Nephron (organoid): ENCODE measurements around the gene PCNX2.

Experiments used
- H3K27ac Mint-ChIP-seq, 3 experiments: 2 replicates each; pipeline ENCODE4 v1.8.0; 2020; ENCODE audit warnings: mixed read lengths in 3 of 3, mild to moderate bottlenecking in 2 of 3, moderate library complexity in 1 of 3
- H3K27me3 Mint-ChIP-seq: 2 replicates; pipeline ENCODE4 v1.8.0; 2021; ENCODE audit warnings: low read depth, mild to moderate bottlenecking, moderate library complexity, mixed read lengths
- H3K36me3 Mint-ChIP-seq: 2 replicates; pipeline ENCODE4 v1.8.0; 2020; ENCODE audit warnings: low read depth, mixed read lengths
- H3K4me1 Mint-ChIP-seq: 2 replicates; pipeline ENCODE4 v1.8.0; 2020; ENCODE audit warnings: mixed read lengths
- H3K4me3 Mint-ChIP-seq, 3 experiments: 2 replicates each; pipeline ENCODE4 v1.8.0; 2020; ENCODE audit warnings: mild to moderate bottlenecking in 3 of 3, mixed read lengths in 3 of 3, moderate library complexity in 2 of 3
- H3K9me3 Mint-ChIP-seq: 2 replicates; pipeline ENCODE4 v1.8.0; 2020; ENCODE audit warnings: mixed read lengths
- TF ChIP-seq, protein P1 (sequence below), 3 experiments: fragments of 200-600 bp; sonication (generic); IDR thresholded peaks; one replicate each; pipeline ENCODE4 v1.5.0; 2021; ENCODE audit warnings: antibody characterized with exemption in 3 of 3; ENCODE audit not compliant: unreplicated experiment in 3 of 3

The PCNX2 gene

DNA sequence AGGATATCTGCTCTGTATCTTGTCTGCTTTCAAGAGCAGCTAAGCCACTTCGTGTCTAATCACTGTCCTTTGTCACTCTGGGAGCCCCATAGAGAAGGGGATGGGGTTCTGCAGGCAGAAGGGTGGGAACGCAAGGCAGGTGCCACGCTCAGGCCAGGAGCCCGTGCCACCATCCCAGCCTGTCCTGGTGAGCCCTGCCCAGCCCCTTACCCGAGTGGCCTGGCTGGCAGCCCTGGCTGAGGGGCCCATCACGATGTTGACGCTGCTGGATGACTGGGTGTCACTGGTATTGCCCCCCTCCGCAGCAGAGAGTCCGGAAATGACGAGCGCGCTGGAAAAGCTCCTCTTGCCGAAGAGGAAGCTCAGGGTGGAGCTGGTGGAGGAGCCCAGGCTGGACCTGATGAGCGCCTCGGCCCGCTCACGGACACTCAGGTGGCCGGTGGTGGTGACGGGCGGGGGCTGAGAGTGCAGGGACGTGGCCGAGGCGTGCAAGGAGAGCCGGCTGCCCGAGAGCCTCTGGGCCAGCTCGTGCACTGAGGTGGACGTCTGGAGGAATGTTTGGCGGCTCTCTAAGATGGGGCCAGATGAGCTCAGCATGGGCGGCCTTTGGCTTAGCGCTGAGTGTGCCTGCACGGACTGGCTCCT lies 309.5 kb downstream of the PCNX2 start:
- Mint-ChIP-seq H3K9me3 (no peaks in the 10 kb centered on the region), H3K36me3 (peaks cover 11% of the 10 kb centered on the region), H3K4me1 (peaks cover 14% of the 10 kb centered on the region), H3K4me3 (no peak overlapping the region), H3K27me3 (peaks cover 5% of the 10 kb centered on the region), H3K27ac (no peak overlapping the region)
- TF ChIP-seq, protein P1, sequence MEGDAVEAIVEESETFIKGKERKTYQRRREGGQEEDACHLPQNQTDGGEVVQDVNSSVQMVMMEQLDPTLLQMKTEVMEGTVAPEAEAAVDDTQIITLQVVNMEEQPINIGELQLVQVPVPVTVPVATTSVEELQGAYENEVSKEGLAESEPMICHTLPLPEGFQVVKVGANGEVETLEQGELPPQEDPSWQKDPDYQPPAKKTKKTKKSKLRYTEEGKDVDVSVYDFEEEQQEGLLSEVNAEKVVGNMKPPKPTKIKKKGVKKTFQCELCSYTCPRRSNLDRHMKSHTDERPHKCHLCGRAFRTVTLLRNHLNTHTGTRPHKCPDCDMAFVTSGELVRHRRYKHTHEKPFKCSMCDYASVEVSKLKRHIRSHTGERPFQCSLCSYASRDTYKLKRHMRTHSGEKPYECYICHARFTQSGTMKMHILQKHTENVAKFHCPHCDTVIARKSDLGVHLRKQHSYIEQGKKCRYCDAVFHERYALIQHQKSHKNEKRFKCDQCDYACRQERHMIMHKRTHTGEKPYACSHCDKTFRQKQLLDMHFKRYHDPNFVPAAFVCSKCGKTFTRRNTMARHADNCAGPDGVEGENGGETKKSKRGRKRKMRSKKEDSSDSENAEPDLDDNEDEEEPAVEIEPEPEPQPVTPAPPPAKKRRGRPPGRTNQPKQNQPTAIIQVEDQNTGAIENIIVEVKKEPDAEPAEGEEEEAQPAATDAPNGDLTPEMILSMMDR (IDR thresholded peaks at IDR 0.05; ENCODE audit: unreplicated experiment in 3 of 3): no peak

DNA sequence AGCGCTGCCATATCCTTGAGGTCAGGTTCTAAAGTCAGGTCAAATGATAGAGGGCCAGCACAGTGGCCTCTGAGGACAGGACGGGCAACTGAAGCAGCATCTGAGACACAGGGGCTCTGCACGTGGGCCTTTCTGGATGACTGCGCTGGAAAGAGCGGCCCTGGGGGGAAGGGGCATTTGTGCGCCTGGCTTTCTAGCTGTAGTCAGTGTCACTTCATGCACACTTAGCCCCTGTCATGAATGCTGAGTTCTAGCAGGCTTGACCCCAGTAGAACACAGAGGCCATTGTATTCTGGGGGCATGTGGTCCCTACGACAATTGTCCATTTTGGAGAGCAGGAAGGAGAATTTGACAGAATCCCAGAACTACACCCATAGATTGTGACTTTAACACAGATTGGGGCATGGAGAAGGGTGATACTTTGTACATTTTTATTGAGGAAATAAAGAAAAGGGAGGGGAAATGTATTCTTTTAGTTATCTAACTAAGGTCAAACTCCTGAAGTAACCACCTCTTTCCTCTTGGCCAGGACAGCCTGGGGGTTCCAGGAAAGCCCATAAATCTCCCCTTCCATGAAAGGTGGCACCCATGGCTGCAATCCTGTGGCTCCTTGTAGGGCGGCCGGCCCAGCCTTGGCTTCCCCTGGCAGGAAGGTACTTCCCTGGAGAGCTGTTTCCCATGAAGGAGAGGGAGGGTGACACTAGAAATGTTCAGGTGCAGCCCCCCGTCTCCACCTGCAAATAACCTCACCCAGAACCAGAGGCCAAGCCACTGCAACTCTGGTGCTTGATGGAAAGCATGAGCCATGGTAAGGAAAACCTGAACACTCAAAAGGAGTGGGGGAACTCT lies 310.7 kb downstream of the PCNX2 start:
- H3K36me3 Mint-ChIP-seq: peaks cover 15% of the 10 kb centered on the region
- TF ChIP-seq, protein P1 (IDR thresholded peaks at IDR 0.05; ENCODE audit: unreplicated experiment in 3 of 3): no peak
- peaks cover 4% of the 10 kb centered on the region for H3K27me3 Mint-ChIP-seq
- no peaks in the 10 kb centered on the region for H3K9me3 Mint-ChIP-seq
- H3K4me1 Mint-ChIP-seq: peaks cover 22% of the 10 kb centered on the region
- H3K27ac Mint-ChIP-seq: no peak overlapping the region
- no peak overlapping the region for H3K4me3 Mint-ChIP-seq

DNA sequence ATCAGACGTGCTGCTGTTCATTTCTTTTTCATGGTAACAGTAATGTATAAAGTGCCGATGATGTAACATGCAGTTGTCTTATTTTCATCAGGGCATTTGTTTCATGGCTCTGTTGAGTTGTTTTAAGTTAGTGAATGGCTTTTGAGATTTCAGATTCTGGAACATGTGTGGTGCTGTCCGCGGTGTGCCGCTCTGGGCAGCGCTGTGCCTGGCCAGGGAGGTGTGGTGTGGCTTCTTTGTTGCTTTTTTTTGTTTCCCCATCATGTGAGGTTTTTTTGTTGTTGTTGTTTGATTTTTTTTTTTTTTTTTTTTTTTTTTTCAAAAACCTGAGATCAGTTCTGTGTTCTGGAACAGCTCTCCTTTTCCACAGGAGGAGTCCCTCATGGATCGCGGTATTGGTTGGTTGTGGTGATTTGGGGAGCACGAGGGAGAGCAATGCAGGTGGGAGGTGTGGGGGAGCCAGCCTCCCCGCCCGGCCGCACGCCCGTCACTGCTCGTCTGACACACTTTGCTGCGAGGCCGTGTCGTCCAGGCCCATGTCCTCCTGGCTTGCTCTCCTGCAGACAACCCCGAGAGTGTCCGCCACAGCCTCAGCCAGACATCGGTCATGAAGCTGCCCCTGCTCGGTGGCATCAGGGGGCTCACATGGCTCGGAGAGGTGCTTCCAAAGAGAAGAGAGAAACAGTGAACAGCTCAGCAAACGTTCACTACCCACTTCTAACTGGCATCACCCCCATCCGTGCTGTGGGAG lies 311.5 kb downstream of the PCNX2 start:
- TF ChIP-seq, protein P1 (IDR thresholded peaks at IDR 0.05; ENCODE audit: unreplicated experiment in 3 of 3): no peak
- Mint-ChIP-seq H3K4me3 (no peak overlapping the region), H3K9me3 (no peaks in the 10 kb centered on the region), H3K4me1 (peaks cover 23% of the 10 kb centered on the region), H3K27me3 (peaks cover 3% of the 10 kb centered on the region), H3K27ac (peak overlapping the region in 2 of 3 experiments; percentile 34 to 58), H3K36me3 (peaks cover 19% of the 10 kb centered on the region)

DNA sequence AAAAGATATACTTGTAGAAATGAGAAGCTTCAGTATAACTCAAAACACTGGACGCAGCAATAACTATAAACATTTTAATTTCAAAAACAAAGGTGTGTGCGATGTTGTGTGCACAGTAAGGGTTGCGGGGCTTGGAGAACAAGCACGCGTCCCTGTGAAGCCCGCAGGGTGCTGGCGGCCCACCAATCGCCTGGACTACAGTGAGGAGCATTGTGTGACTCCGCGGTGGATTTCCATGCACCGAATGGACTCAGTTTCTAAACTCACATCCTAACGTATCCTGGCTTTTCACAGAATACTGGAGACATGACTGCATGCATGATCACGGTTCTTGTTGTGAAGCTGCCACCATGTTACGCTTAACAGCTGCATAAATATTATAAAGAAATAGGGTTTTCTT lies 312.1 kb downstream of the PCNX2 start:
- Mint-ChIP-seq H3K27me3 (peaks cover 6% of the 10 kb centered on the region), H3K4me3 (no peak overlapping the region), H3K4me1 (peaks cover 25% of the 10 kb centered on the region), H3K36me3 (peaks cover 24% of the 10 kb centered on the region), H3K9me3 (no peaks in the 10 kb centered on the region), H3K27ac (no peak overlapping the region)
- TF ChIP-seq, protein P1 (IDR thresholded peaks at IDR 0.05; ENCODE audit: unreplicated experiment in 3 of 3): no peak

DNA sequence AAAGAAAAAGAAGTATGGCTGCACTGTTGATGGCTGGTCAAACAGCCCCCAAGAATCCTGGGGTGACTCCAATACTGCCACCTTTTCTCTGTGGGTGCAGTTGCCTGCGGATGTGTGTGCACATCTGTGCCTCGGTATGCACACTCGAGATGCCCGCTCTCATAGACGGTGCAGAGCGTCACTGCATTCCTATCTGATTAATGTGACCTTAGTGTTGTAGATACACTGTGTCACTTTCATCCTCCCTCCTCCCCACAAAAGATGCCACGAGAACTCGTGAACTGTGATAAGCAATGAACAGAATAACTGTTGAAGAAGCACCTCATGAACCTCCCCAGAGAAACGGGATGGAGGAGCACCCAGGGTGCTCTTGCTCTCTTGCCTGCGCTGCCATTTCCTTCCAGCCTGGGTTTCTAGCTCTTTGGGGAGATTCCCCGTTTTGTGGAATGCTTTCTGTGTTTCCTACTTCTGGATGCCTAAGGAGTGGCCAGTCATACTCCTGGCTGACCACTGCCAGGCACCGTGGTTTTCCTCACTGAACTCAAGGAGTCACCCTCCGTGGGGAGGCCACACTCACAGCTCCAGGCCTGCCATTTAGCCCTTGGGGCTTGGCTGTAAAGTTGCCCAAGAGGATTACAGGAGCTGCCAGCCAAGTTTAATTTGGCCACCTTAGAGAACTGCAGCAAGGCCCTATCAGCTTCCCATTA lies 313.1 kb downstream of the PCNX2 start:
- Mint-ChIP-seq H3K4me3 (no peak overlapping the region), H3K9me3 (no peaks in the 10 kb centered on the region), H3K27ac (no peak overlapping the region), H3K27me3 (peaks cover 6% of the 10 kb centered on the region), H3K4me1 (peaks cover 29% of the 10 kb centered on the region), H3K36me3 (peaks cover 34% of the 10 kb centered on the region)
- TF ChIP-seq, protein P1 (IDR thresholded peaks at IDR 0.05; ENCODE audit: unreplicated experiment in 3 of 3): no peak
